Measurements from ENCODE around the gene CALML3.

CALML3 gene

DNA sequence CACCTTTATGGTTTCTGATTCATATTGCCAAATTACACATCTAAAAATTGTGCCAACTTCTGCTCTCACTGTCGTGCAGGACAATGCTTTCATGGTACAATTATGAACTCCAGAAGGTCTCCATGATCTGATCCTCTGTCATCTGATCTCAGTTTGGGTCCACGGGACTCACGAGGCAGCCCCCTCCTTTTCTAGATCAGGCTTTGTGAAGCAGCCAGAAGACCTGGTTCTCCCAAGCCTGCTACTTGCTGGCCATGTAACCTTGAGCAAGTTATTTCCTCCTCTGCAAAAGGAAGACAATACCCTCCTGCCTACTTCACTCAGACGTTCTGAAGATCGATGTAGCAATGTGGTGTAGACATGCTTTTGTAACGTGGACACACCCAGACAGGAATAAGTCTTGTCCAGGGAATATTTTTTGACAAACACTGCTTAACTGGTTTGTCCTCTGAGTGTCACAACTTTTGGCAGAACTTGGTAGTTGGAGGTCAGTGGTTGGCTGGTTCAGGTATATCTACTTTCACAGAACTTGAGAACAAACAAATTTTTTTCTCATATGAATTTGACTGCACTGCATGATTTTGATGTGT, 19.6 kb downstream of the CALML3 start:
- Histone ChIP-seq H3K4me1 (ENCODE audit: insufficient read depth, low read length, severe bottlenecking) (no peaks in the 10 kb centered on the region), H3F3A (ENCODE audit: insufficient read depth, low read length) (no peaks in the 10 kb centered on the region), H3K79me2 (ENCODE audit: insufficient read depth, low read length) (no peaks in the 10 kb centered on the region), H3K27me3 (ENCODE audit: insufficient read depth, low read length) (peaks cover 3% of the 10 kb centered on the region; the same call in 1 of the 2 replicates), H3K9me3 (ENCODE audit: low read length) (peaks cover 2% of the 10 kb centered on the region; the same call in 1 of the 2 replicates), H3K9me2 (ENCODE audit: low read depth, low read length) (no peaks in the 10 kb centered on the region), H3K9ac (ENCODE audit: low read length) (no peak overlapping the region), H3K4me3 (ENCODE audit: low read depth, low read length, poor library complexity, severe bottlenecking) (no peak overlapping the region), H3K27ac (ENCODE audit: low read depth, low read length, poor library complexity, severe bottlenecking) (no peak overlapping the region), H3K36me3 (ENCODE audit: insufficient read depth, low read length) (no peaks in the 10 kb centered on the region), H2AFZ (ENCODE audit: low read length) (no peak overlapping the region), H4K20me1 (ENCODE audit: insufficient read depth, low read length) (no peaks in the 10 kb centered on the region), H3K4me2 (ENCODE audit: low read length) (no peak overlapping the region)
- TF ChIP-seq EZH2 (IDR thresholded peaks at IDR 0.05; ENCODE audit: borderline replicate concordance, low read length) = no peak
- TF ChIP-seq, protein P1, sequence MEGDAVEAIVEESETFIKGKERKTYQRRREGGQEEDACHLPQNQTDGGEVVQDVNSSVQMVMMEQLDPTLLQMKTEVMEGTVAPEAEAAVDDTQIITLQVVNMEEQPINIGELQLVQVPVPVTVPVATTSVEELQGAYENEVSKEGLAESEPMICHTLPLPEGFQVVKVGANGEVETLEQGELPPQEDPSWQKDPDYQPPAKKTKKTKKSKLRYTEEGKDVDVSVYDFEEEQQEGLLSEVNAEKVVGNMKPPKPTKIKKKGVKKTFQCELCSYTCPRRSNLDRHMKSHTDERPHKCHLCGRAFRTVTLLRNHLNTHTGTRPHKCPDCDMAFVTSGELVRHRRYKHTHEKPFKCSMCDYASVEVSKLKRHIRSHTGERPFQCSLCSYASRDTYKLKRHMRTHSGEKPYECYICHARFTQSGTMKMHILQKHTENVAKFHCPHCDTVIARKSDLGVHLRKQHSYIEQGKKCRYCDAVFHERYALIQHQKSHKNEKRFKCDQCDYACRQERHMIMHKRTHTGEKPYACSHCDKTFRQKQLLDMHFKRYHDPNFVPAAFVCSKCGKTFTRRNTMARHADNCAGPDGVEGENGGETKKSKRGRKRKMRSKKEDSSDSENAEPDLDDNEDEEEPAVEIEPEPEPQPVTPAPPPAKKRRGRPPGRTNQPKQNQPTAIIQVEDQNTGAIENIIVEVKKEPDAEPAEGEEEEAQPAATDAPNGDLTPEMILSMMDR (IDR thresholded peaks at IDR 0.05; ENCODE audit: low read length) = no peak

- Histone ChIP-seq H3K79me2 (ENCODE audit: insufficient read depth, low read length) (no peaks in the 10 kb centered on the region), H3K4me1 (ENCODE audit: insufficient read depth, low read length, severe bottlenecking) (no peaks in the 10 kb centered on the region), H3K4me3 (ENCODE audit: low read depth, low read length, poor library complexity, severe bottlenecking) (no peak overlapping the region), H3K9me2 (ENCODE audit: low read depth, low read length) (no peaks in the 10 kb centered on the region), H3K27me3 (ENCODE audit: insufficient read depth, low read length) (peaks cover 3% of the 10 kb centered on the region; the same call in 1 of the 2 replicates), H3K4me2 (ENCODE audit: low read length) (no peak overlapping the region), H3F3A (ENCODE audit: insufficient read depth, low read length) (no peaks in the 10 kb centered on the region), H3K9ac (ENCODE audit: low read length) (no peak overlapping the region), H4K20me1 (ENCODE audit: insufficient read depth, low read length) (no peaks in the 10 kb centered on the region), H3K9me3 (ENCODE audit: low read length) (peaks cover 2% of the 10 kb centered on the region; the same call in 1 of the 2 replicates), H3K27ac (ENCODE audit: low read depth, low read length, poor library complexity, severe bottlenecking) (no peak overlapping the region), H2AFZ (ENCODE audit: low read length) (no peak overlapping the region), H3K36me3 (ENCODE audit: insufficient read depth, low read length) (no peaks in the 10 kb centered on the region)
- no peak for TF ChIP-seq EZH2 (IDR thresholded peaks at IDR 0.05; ENCODE audit: borderline replicate concordance, low read length)
- TF ChIP-seq, protein P1 (IDR thresholded peaks at IDR 0.05; ENCODE audit: low read length) = no peak
These were observed 20.2 kb downstream of the CALML3 start for GRCh38 chr10:5545011-5545410.

DNA sequence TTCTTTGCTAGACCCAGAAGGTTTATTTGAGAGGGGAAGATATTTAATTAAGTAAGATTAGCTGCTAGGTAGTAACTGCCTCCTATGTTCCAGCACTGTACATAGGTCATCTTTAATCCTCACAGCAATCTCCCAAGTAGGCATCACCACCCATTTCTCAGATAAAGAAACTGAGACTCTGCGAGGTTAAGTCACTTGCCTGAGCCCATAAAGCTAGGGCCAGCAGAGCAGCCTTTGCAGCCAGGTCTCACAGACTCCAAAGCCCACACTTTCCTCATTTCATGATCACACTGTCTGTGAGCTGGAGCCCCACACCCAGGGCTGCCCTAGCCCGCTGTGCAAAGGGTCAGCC, 20.6 kb downstream of the CALML3 start:
- Histone ChIP-seq H4K20me1 (ENCODE audit: insufficient read depth, low read length) (no peaks in the 10 kb centered on the region), H3K79me2 (ENCODE audit: insufficient read depth, low read length) (no peaks in the 10 kb centered on the region), H3K4me3 (ENCODE audit: low read depth, low read length, poor library complexity, severe bottlenecking) (no peak overlapping the region), H3K9ac (ENCODE audit: low read length) (no peak overlapping the region), H3K36me3 (ENCODE audit: insufficient read depth, low read length) (no peaks in the 10 kb centered on the region), H3F3A (ENCODE audit: insufficient read depth, low read length) (no peaks in the 10 kb centered on the region), H3K27ac (ENCODE audit: low read depth, low read length, poor library complexity, severe bottlenecking) (no peak overlapping the region), H3K27me3 (ENCODE audit: insufficient read depth, low read length) (peaks cover 3% of the 10 kb centered on the region; the same call in 1 of the 2 replicates), H2AFZ (ENCODE audit: low read length) (no peak overlapping the region), H3K9me2 (ENCODE audit: low read depth, low read length) (no peaks in the 10 kb centered on the region), H3K4me2 (ENCODE audit: low read length) (no peak overlapping the region), H3K4me1 (ENCODE audit: insufficient read depth, low read length, severe bottlenecking) (no peaks in the 10 kb centered on the region), H3K9me3 (ENCODE audit: low read length) (peaks cover 2% of the 10 kb centered on the region; the same call in 1 of the 2 replicates)
- TF ChIP-seq, protein P1 (IDR thresholded peaks at IDR 0.05; ENCODE audit: low read length) = no peak
- TF ChIP-seq EZH2 (IDR thresholded peaks at IDR 0.05; ENCODE audit: borderline replicate concordance, low read length) = no peak

Measured in OCI-LY1 (cell line).